ENCODE results near the gene TCF12. TPM values are rescaled to one million over a fixed set of nuclear protein-coding genes. Genes with fewer than 3 reads are reported as not detected.

Gene TCF12
- total and polyA plus RNA-seq, 2 of the 8 experiments (the other 6 are each of a cell fraction or from before 2014, with no cell fraction given), result 85.8 to 101 TPM

- Histone ChIP-seq H3K14ac (ENCODE audit: insufficient read length) (no peak overlapping the region), H3K27me3 (replicated peaks in 1 of 4; ENCODE audit: control insufficient read depth in 3 of 4, extremely low read depth in 1 of 4, insufficient read depth in 3 of 4, low read length in 3 of 4) (no peaks in the 10 kb centered on the region), H3K4me3 (ENCODE audit: extremely low read depth in 1 of 4, insufficient read depth in 2 of 4, low read depth in 3 of 4, low read length in 4 of 4) (no peak overlapping the region), H2BK20ac (ENCODE audit: low read length) (no peak overlapping the region), H3K79me2 (ENCODE audit: control insufficient read depth in 1 of 2, insufficient read depth in 2 of 2, low read length in 2 of 2) (no peaks in the 10 kb centered on the region), H3K56ac (replicated peaks; ENCODE audit: insufficient read length, low read depth, low read length) (no peak overlapping the region), H3K36me3 (ENCODE audit: control insufficient read depth in 2 of 4, insufficient read depth in 4 of 4, low read length in 3 of 4) (no peaks in the 10 kb centered on the region), H3K79me1 (ENCODE audit: low read depth, low read length) (no peaks in the 10 kb centered on the region), H2BK120ac (replicated peaks; ENCODE audit: low read depth, low read length) (no peak overlapping the region), H3K9ac (replicated peaks in 1 of 4; ENCODE audit: extremely low read depth in 1 of 4, low read depth in 3 of 4, low read length in 3 of 4) (no peak overlapping the region), H3K18ac (ENCODE audit: extremely low read depth, low read length) (no peak overlapping the region), H2BK12ac (ENCODE audit: low read depth, low read length) (peak overlapping the region; percentile 21; the same call in 1 of the 2 replicates), H4K91ac (replicated peaks; ENCODE audit: insufficient read length, low read length) (no peak overlapping the region), H4K8ac (ENCODE audit: extremely low read depth, insufficient read depth, low read length) (no peak overlapping the region), H3K23ac (ENCODE audit: insufficient read length) (no peak overlapping the region), H2BK15ac (ENCODE audit: low read length) (no peak overlapping the region), H3K4ac (replicated peaks; ENCODE audit: insufficient read length, low read depth, low read length) (no peak overlapping the region), H2AK5ac (ENCODE audit: low read depth, low read length) (no peak overlapping the region), H3K23me2 (ENCODE audit: low read depth, low read length) (no peaks in the 10 kb centered on the region), H3K4me1 (replicated peaks in 1 of 4; ENCODE audit: control insufficient read depth in 3 of 4, insufficient read depth in 4 of 4, low read length in 3 of 4) (peaks cover 0 to 5% (median 0%) of the 10 kb centered on the region in 4 experiments; a peak in 5 of 7 replicates), H2BK5ac (ENCODE audit: low read depth, low read length) (peak overlapping the region; percentile 54; the same call in 1 of the 2 replicates), H3K4me2 (ENCODE audit: insufficient read depth in 1 of 2, low read depth in 2 of 2, low read length in 2 of 2) (no peak overlapping the region), H3K9me3 (ENCODE audit: insufficient read depth in 2 of 2, low read depth in 1 of 2, low read length in 1 of 2) (no peaks in the 10 kb centered on the region), H4K5ac (ENCODE audit: insufficient read length, low read depth, low read length) (no peak overlapping the region), H3K27ac (ENCODE audit: low read depth, low read length) (no peak overlapping the region), H4K20me1 (replicated peaks in 1 of 2; ENCODE audit: control insufficient read depth in 1 of 2, insufficient read depth in 2 of 2, low read length in 2 of 2) (no peaks in the 10 kb centered on the region), H2AFZ (ENCODE audit: low read length) (no peak overlapping the region)
- peak in 1 of 2 experiments; percentile 46 for DNase-seq (ENCODE audit: low read depth in 1 of 2, low spot score in 2 of 2)
- CTCF ChIA-PET (ENCODE audit: partially characterized antibody), result interaction anchor here (0.8 to 1.9 kb wide), 10 partner anchors 9 to 806 kb away, joined by 3 to 9 read pairs (median 4); no protein-coding TSS in a partner anchor
- POLR2A ChIA-PET (ENCODE audit: partially characterized antibody), result interaction anchor here (1.1 to 1.4 kb wide), 2 partner anchors 9 to 10 kb away, joined by 4 to 5 read pairs; no protein-coding TSS in a partner anchor
- no peak for FAIRE-seq
- 87% methylated on average over 3 of the region's 3 CpGs; no CpG with 5 or more reads in 1 of the 2 experiments for WGBS, 2 experiments (ENCODE audit: extremely low coverage in 1 of 2, insufficient coverage in 1 of 2, insufficient read length in 1 of 2, insufficient replicate concordance in 2 of 2, low coverage in 1 of 2, low lambda C conversion rate in 2 of 2, missing lambda C conversion rate in 1 of 2)
- no peak for TF ChIP-seq POU5F1 (IDR thresholded peaks at IDR 0.05; ENCODE audit: low read depth, low read length)
- TF ChIP-seq BCL11A (IDR thresholded peaks at IDR 0.05; ENCODE audit: low read depth in 2 of 2, low read length in 2 of 2), result no peak
- TF ChIP-seq CHD2 (IDR thresholded peaks at IDR 0.05; ENCODE audit: low read length), result no peak
- no peak for TF ChIP-seq SIX5 (IDR thresholded peaks at IDR 0.05; ENCODE audit: low read depth, low read length)
- no peak for TF ChIP-seq CTCF (IDR thresholded peaks at IDR 0.05; ENCODE audit: control extremely low read depth in 1 of 3, insufficient read depth in 1 of 3, low read depth in 1 of 3, low read length in 3 of 3)
- no peak for TF ChIP-seq KDM5A (IDR thresholded peaks at IDR 0.05; ENCODE audit: low read length)
- TF ChIP-seq HDAC2 (IDR thresholded peaks at IDR 0.05; ENCODE audit: borderline replicate concordance in 1 of 2, low read depth in 2 of 2, low read length in 2 of 2), result no peak
- no peak for TF ChIP-seq ZNF274 (IDR thresholded peaks at IDR 0.05; ENCODE audit: borderline replicate concordance, extremely low read depth, low read length)
- TF ChIP-seq ATF2 (IDR thresholded peaks at IDR 0.05; ENCODE audit: low read length), result no peak
Observed at GRCh38 chr15:57297163-57297593, 378.7 kb downstream of the TCF12 start.
